Stimulated activated CD8-positive, alpha-beta memory T cell treated with anti-CD3 and anti-CD28 coated beads, Interleukin-4, amount 100 ng/mL, for 1 hour (primary cell): Measurements from ENCODE around the gene ZFP36L1.

Experiments
- DNase-seq, 2 donors: peaks; one replicate each; pipeline ENCODE4 v3.0.0-alpha.2; 2020; ENCODE audit warnings: low read depth in 2 of 2, low spot score in 1 of 2

Gene ZFP36L1

GRCh38 chr14:68784978-68785533 lies 7.8 kb downstream of the ZFP36L1 start:
- DNase-seq, result no peak

DNA sequence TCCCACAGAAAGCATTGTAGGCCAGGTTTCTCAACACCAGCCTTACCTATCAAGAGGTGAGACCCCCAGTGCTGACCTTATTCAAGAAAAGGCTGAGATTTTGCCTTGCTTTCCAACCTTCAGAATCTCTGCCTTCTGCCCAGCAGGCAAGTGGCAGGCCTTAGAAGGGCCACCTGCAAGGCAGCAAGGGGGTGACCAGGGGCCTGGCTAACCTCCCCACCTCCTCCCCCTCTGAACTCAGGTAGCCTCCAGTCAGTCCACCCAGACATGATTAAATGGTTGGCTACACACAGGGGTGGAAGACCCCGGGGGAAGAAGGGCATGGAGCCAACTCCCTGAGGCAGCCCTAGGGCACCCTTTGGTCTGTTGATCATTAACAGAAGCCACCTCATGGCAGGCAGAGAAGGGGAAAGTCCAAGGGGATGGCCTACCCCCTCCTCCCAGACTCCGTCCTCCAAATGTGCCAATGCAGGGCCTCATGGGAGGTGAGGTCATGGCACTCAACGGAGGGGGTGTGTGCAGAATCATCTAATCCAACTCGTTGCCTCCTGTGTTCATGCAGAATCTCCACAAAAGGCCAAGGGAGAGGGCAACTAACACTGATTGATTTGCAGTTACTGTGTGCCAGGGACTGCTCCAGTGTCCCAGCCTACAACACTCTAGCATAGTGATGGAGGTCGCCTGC lies 8.5 kb downstream of the ZFP36L1 start:
- no peak for DNase-seq

- no peak for DNase-seq
These were observed 9.2 kb downstream of the ZFP36L1 start for GRCh38 chr14:68783408-68784225.

DNA sequence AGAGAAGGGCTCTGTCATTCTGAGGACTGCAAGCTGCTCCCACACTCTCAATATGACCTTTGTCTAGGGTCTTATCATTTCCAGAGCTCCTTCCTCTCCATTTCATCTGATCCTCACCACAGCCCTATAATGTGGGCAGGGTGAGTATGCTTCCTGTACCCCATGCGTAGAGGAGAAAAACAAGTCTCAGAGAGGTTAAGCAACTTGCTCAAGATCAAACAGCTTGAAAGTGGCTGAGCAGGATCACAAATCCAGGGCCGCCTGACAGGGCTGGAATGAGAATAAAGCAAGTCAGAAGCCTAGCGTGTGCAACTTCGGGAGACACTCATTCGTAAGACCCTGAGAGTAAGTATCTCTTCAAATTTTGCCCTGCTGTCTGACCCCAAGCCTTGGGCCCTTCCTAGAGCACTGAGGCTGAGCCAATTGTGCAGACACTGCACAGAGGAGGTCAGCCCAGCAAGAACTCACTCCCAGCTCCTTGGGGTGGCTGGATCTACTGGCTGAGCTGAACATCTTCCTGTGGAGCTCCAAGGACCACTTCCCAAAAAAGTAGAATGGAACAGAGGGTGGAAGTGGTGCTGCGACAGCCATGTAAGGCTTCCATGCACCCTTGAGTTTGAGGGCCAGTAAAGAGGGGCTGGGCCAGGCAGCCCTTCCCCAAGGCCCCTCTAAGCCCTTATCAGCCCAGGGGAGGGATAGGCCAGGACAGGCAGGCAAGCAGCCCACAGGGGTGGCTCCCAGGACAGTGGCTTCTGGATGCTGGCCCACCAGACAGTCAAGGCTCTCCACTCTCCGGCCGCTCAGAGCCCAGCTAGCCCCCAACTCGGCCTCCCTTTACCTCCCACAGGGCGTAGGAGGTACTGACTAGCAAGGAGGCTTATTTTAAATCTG lies 10.5 kb downstream of the ZFP36L1 start:
- no peak for DNase-seq

DNA sequence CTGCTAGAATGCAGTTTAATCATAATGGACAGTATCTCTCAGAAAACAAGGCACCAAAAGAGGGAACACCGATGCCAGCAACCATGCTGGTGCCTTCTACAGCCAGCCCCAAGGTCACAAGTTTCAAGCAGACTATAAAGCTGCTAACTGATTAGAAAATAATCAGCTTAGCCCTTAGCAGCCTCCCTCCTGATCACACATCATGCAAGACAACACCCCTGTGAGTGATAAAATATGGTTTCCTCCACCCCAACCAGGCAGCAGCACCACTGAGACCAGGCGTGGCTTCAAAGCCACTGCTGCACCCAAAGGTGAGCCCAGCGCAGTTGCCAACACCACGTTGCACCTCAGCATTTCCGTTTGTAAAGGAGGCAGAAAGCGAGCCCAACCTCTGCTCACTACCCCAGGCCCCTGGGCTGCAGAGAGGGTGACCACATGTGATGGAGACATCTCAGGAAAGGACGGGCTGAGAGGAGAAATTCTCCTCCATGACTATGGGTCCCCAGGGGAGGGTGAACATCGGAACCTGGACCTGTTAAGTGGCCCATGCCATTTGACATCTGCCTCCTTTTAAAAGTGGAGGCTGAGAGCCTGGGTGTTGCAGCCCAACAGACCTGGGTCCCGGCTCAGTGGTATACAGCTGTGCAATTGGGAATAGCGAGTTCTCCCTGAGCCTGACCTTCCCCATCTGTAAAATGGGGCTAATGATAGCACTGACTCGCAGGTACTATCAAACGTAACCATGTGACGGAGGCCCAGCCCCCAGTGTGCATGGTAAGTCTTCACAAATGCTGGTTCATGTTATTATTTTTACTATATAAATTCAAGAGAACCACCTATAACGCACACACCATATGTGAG lies 11.5 kb downstream of the ZFP36L1 start:
- no peak for DNase-seq

GRCh38 chr14:68780358-68781160 lies 12.3 kb downstream of the ZFP36L1 start:
- DNase-seq, result no peak

GRCh38 chr14:68779761-68780323 lies 13.0 kb downstream of the ZFP36L1 start:
- peak in 1 of 2 donors; percentile 25 for DNase-seq

GRCh38 chr14:68777644-68778043 lies 15.2 kb downstream of the ZFP36L1 start:
- no peak for DNase-seq

- no peak for DNase-seq
These were observed 17.2 kb downstream of the ZFP36L1 start for GRCh38 chr14:68775614-68776126.

- DNase-seq, result no peak
These were observed 17.9 kb downstream of the ZFP36L1 start for GRCh38 chr14:68774771-68775613.

DNA sequence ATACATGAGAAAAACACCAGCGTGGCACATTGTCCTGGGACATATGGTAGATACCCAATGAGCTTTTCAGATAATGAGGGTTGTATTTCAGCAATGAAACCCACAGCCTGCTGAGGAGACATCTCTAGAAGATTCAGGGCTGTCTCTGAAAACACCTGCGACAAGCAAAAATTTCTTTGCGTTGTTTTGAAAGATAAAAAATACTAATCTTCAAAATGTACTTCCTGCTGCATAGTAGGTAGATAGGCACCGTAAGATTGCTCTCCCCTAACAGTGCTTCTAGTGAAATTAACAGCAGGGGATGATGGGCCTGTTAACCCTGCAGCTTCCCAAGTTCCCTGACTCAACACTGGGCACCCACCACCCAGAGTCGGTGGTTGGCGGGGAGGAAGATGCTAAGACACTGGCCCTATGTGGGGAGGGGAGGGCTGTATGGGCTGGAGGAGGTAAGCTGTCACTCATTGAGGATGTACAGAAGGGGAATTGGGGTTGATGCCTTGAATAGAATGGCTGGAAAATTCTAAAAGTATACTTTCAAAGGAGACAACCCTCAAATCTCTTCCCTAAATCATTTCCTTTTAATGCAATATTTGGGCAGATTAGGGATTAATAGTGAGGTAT lies 20.0 kb downstream of the ZFP36L1 start:
- no peak for DNase-seq

- DNase-seq, result no peak
These were observed 21.2 kb downstream of the ZFP36L1 start for GRCh38 chr14:68771631-68772030.

- no peak for DNase-seq
These were observed 22.1 kb downstream of the ZFP36L1 start for GRCh38 chr14:68770553-68771286.

DNA sequence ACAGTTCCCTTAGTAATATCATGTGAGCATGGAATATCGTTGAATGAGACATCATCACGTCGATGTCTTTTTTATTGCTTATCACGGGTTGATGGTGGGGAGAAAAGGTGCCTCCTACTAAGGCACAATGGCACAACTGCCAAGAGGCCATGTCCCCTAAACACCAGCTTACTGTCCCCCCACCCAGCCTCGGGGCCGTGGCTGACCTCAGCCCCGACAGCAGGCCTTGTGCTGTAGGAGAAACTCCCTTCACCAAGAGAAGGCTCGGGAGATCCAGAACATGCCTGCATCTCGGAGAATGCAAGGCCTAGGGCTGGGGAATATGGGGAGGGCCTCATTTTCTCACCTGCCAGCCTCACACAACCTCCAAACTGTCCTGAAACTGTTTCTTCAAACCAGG lies 22.8 kb downstream of the ZFP36L1 start:
- no peak for DNase-seq

GRCh38 chr14:68768316-68768715 lies 24.6 kb downstream of the ZFP36L1 start:
- DNase-seq, result no peak

DNA sequence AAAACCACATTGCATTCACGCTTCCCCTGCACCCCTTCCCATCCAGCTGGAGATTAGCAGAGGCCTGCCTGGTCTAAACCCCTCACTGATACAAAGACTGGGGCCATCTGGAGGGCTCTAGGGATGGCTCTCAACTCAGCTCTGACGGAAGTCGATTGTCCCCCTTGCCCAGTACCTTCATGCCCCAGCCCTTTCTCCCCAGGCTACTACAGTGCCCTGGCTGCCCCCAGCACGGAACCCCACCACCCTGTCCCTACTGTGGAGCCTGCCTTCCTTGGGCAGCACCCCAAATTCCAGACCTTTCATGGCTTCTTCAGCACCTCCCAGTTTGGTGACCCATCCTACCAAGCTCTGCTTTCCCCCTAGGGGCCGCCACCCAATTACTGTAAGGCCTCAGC lies 25.6 kb downstream of the ZFP36L1 start:
- DNase-seq, result no peak
